ENCODE measurements around the gene HIPK1. TPM values are rescaled to one million over a fixed set of nuclear protein-coding genes. Genes with fewer than 3 reads are reported as not detected.

HIPK1 gene
- 28.4 TPM for polyA plus RNA-seq (ENCODE audit: insufficient read length)

- DNase-seq (ENCODE audit: low read depth), result peak; percentile 76
Observed at GRCh38 chr1:113928941-113929749, at the start of gene HIPK1. Gene HIPK1, plus strand, starts transcription at chr1:113929324.

- DNase-seq (ENCODE audit: low read depth), result no peak
Observed at GRCh38 chr1:113879739-113880038, 49.4 kb upstream of the HIPK1 start.

GRCh38 chr1:113881661-113882060 is 47.5 kb upstream of the HIPK1 start:
- no peak for DNase-seq (ENCODE audit: low read depth)

GRCh38 chr1:113886417-113887401 is 42.4 kb upstream of the HIPK1 start:
- DNase-seq (ENCODE audit: low read depth), result no peak

GRCh38 chr1:113887402-113888175 is 41.5 kb upstream of the HIPK1 start, which contains the start of gene BCL2L15:
Gene BCL2L15, minus strand, starts transcription at chr1:113887581. Its CDS starts 206 bp downstream, at chr1:113887375.
- no peak for DNase-seq (ENCODE audit: low read depth)

GRCh38 chr1:113890816-113891215 is 38.3 kb upstream of the HIPK1 start:
- DNase-seq (ENCODE audit: low read depth), result no peak

GRCh38 chr1:113891631-113892220 is 37.4 kb upstream of the HIPK1 start:
- DNase-seq (ENCODE audit: low read depth), result no peak

- DNase-seq (ENCODE audit: low read depth), result no peak
Observed at GRCh38 chr1:113893267-113893666, 35.9 kb upstream of the HIPK1 start.

GRCh38 chr1:113895098-113895497 is 34.0 kb upstream of the HIPK1 start:
- DNase-seq (ENCODE audit: low read depth), result no peak

- DNase-seq (ENCODE audit: low read depth), result no peak
Observed at GRCh38 chr1:113895961-113896360, 33.2 kb upstream of the HIPK1 start.

- DNase-seq (ENCODE audit: low read depth), result no peak
Observed at GRCh38 chr1:113898241-113898814, 30.8 kb upstream of the HIPK1 start.

GRCh38 chr1:113899111-113899510 is 30.0 kb upstream of the HIPK1 start:
- DNase-seq (ENCODE audit: low read depth), result no peak

GRCh38 chr1:113901191-113901590 is 27.9 kb upstream of the HIPK1 start:
- no peak for DNase-seq (ENCODE audit: low read depth)

- DNase-seq (ENCODE audit: low read depth), result no peak
Observed at GRCh38 chr1:113903501-113904292, 25.4 kb upstream of the HIPK1 start.

- DNase-seq (ENCODE audit: low read depth), result no peak
Observed at GRCh38 chr1:113904293-113904673, 24.8 kb upstream of the HIPK1 start.

GRCh38 chr1:113904674-113905434 is 24.3 kb upstream of the HIPK1 start, which contains the start of the genes AP4B1 and DCLRE1B:
Gene AP4B1, minus strand, starts transcription at chr1:113904799. Its CDS starts 82 bp downstream, at chr1:113904717.
Gene DCLRE1B, plus strand, starts transcription at chr1:113905326. Its CDS starts 261 bp downstream, at chr1:113905587.
- DNase-seq (ENCODE audit: low read depth), result peak; percentile 100

GRCh38 chr1:113905435-113905861 is 23.7 kb upstream of the HIPK1 start:
- no peak for DNase-seq (ENCODE audit: low read depth)

- DNase-seq (ENCODE audit: low read depth), result no peak
Observed at GRCh38 chr1:113912594-113913311, 16.4 kb upstream of the HIPK1 start.

- no peak for DNase-seq (ENCODE audit: low read depth)
Observed at GRCh38 chr1:113913312-113913668, 15.8 kb upstream of the HIPK1 start.

Data from forelimb muscle (tissue), 1 donor.